Mesothelial cell of epicardium (in vitro differentiated cells): ENCODE results near the gene RSKR. TPM values are rescaled to one million over a fixed set of nuclear protein-coding genes. Genes with fewer than 3 reads are reported as not detected.

Source experiments
- DNase-seq, 2 experiments: peaks; one replicate each; pipeline ENCODE4 v3.0.0; 2021; ENCODE audit warnings: low spot score in 2 of 2; ENCODE audit not compliant: unreplicated experiment in 2 of 2
- H3K27ac Mint-ChIP-seq: 2 replicates; pipeline ENCODE4 v1.8.0; 2021; ENCODE audit warnings: mixed read lengths
- H3K27me3 Mint-ChIP-seq: 2 replicates; pipeline ENCODE4 v1.8.0; 2021; ENCODE audit warnings: low read depth, mixed read lengths
- H3K36me3 Mint-ChIP-seq: 2 replicates; pipeline ENCODE4 v1.8.0; 2021; ENCODE audit warnings: mixed read lengths
- H3K4me1 Mint-ChIP-seq: 2 replicates; pipeline ENCODE4 v1.8.0; 2021; ENCODE audit warnings: mixed read lengths
- H3K4me3 Mint-ChIP-seq: 2 replicates; pipeline ENCODE4 v1.8.0; 2021; ENCODE audit warnings: mild to moderate bottlenecking, moderate library complexity, mixed read lengths
- H3K9me3 Mint-ChIP-seq: 2 replicates; pipeline ENCODE4 v1.8.0; 2021; ENCODE audit warnings: mixed read lengths
- total RNA-seq: library from RNA; stranded (reverse); gene quantifications from 3 replicates; pipeline ENCODE4 v1.2.1, GENCODE V29; 2021
- TF ChIP-seq, protein P1 (sequence below): fragments of 200-600 bp; sonication (generic); IDR thresholded peaks from one replicate; pipeline ENCODE4 v1.5.0; 2021; ENCODE audit warnings: antibody characterized with exemption; ENCODE audit not compliant: unreplicated experiment

Gene RSKR
- total RNA-seq, 1 donor from 2014 or later = 31.3 TPM

DNA sequence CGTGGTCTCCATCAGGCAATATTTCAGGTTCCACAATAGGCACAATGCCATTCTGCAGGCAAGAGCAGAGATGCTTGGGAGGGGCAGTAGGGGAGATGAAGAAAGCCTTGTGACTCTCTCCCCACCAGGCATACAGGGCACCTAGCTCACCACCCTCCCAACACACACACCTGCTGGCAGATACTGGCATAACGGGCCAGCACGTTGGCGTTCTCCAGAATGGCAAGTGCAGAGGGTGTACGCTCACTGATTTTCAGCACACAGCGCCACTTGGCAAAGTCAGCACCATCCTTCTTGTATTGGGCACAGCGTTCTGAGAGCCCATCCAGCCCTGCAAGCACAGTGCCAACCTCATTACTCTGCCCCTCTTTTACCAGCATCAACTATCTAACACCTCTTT is 39.5 kb downstream of the RSKR start:
- H3K27ac Mint-ChIP-seq = no peak overlapping the region
- H3K4me1 Mint-ChIP-seq = peaks cover 28% of the 10 kb centered on the region
- no peaks in the 10 kb centered on the region for H3K9me3 Mint-ChIP-seq
- H3K27me3 Mint-ChIP-seq = no peaks in the 10 kb centered on the region
- DNase-seq = no peak
- TF ChIP-seq, protein P1, sequence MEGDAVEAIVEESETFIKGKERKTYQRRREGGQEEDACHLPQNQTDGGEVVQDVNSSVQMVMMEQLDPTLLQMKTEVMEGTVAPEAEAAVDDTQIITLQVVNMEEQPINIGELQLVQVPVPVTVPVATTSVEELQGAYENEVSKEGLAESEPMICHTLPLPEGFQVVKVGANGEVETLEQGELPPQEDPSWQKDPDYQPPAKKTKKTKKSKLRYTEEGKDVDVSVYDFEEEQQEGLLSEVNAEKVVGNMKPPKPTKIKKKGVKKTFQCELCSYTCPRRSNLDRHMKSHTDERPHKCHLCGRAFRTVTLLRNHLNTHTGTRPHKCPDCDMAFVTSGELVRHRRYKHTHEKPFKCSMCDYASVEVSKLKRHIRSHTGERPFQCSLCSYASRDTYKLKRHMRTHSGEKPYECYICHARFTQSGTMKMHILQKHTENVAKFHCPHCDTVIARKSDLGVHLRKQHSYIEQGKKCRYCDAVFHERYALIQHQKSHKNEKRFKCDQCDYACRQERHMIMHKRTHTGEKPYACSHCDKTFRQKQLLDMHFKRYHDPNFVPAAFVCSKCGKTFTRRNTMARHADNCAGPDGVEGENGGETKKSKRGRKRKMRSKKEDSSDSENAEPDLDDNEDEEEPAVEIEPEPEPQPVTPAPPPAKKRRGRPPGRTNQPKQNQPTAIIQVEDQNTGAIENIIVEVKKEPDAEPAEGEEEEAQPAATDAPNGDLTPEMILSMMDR = peak; percentile 35
- peaks cover 4% of the 10 kb centered on the region for H3K36me3 Mint-ChIP-seq
- H3K4me3 Mint-ChIP-seq = no peak overlapping the region

DNA sequence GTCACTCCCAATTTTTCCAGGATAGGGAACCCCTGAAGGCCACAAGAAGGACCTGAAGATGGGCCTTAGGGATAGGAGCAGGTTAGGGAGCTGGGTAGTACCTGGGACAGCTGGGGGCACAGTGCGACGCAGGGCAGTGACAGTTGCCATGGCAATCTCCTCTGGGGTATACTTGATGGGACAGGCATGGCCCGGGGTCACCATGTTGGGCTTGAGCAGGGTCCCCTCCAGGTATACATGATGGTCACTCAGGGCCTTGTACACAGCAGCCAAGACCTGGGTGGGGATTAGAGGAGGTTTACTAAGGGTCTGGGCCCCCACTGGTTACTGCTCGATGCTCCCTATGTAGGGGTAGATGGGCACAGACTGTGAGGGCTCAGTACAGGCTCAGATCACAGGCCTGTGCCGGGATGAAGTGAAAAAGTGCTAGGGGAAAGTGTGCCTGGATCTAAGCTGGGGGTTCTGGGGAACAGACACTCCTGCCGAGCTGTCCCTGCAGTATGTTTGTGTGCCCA is 40.0 kb downstream of the RSKR start:
- H3K4me1 Mint-ChIP-seq = peaks cover 30% of the 10 kb centered on the region
- no peak for DNase-seq
- TF ChIP-seq, protein P1 = no peak
- H3K9me3 Mint-ChIP-seq = no peaks in the 10 kb centered on the region
- H3K27me3 Mint-ChIP-seq = no peaks in the 10 kb centered on the region
- peaks cover 3% of the 10 kb centered on the region for H3K36me3 Mint-ChIP-seq
- no peak overlapping the region for H3K27ac Mint-ChIP-seq
- no peak overlapping the region for H3K4me3 Mint-ChIP-seq

DNA sequence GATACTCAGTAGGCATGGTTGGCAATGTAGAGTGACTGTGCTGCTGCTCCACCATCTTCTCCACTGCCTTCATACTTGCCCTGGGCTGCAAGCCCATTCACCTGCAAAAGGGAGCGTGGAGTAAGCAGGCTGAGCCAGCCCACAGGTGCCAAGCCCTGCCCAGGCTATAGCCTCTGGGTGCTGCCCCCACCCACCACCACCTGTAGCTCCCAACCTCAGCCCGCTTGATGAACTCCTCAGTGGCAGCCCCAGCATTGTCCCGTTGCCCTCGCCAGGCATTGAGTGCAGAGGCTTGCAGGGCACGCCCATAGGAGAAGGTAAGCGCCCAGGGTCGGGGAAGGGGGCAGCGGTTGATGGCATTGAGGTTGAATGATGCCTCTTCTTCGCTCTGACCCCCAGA is 40.5 kb downstream of the RSKR start:
- Mint-ChIP-seq H3K27me3 (no peaks in the 10 kb centered on the region), H3K36me3 (peaks cover 3% of the 10 kb centered on the region), H3K4me1 (peaks cover 30% of the 10 kb centered on the region), H3K27ac (no peak overlapping the region), H3K4me3 (no peak overlapping the region), H3K9me3 (no peaks in the 10 kb centered on the region)
- no peak for DNase-seq
- TF ChIP-seq, protein P1 = no peak

DNA sequence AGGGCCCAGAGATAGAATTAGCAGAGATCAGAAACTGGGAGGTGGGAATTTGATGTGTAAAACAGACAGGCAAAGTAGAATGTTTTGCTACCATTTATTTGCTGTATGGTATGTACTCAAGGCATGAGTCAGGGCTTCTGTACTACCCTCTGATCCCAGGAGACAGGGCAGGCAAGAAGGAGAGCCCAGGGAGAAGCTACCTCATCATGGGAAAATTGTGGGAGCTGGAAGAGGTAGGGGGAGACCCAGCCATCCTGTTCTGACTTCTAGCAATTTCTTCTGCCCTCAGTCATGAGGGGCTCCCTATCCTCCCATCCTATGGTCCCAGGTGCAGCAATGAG is 41.0 kb downstream of the RSKR start:
- no peak for DNase-seq
- Mint-ChIP-seq H3K9me3 (no peaks in the 10 kb centered on the region), H3K4me1 (peaks cover 30% of the 10 kb centered on the region), H3K27me3 (no peaks in the 10 kb centered on the region), H3K4me3 (no peak overlapping the region), H3K27ac (no peak overlapping the region), H3K36me3 (peaks cover 6% of the 10 kb centered on the region)
- TF ChIP-seq, protein P1 = no peak

DNA sequence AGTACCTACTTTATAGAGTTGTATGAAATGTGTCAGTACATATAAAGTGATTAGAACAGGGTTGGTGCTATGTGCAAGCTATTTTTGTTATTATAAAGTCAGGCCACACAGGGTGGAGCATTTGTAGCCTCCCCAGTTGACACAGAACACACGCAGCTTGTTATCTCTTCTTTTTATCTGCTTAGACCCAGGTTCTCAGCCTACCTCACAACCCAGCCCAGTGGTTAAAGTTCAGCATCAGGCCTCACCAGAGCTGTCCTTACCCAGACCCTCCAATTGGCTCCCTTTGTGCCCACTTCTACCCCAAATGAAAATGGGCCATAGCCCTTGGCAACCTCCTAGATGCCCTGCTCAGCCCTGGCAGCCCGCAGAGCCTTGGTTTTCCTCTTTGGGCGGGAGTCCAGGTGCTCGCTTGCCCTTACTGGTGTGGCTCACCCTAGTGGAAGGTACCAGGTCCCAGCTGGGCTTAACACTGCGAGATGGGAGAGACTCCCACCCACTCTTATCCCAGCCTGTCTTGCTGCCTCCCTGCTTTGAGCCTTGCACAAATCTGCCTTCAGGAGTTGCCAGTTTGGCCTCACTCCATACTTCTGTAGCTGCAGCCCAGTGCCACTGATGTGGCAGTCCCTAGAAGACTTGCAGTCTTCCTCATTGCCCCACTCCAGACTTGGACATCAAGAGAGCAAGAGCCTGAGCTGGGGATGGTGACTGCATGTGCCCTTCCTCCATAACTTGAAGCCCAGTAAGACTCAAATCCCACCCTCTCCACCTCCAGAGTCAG is 41.5 kb downstream of the RSKR start:
- Mint-ChIP-seq H3K4me1 (peaks cover 30% of the 10 kb centered on the region), H3K9me3 (no peaks in the 10 kb centered on the region), H3K36me3 (peaks cover 10% of the 10 kb centered on the region), H3K4me3 (peak overlapping the region; percentile 90), H3K27ac (no peak overlapping the region), H3K27me3 (no peaks in the 10 kb centered on the region)
- TF ChIP-seq, protein P1 = no peak
- DNase-seq = no peak
